WI38 (cell line): ENCODE results near the gene SLC39A2.

ENCODE experiments used
- H3K4me3 ChIP-seq: 2 replicates; pipeline ENCODE4 v1.5.1; 2011; ENCODE audit warnings: low read depth, mild to moderate bottlenecking, control low read depth, low read length
- TF ChIP-seq, protein P1 (sequence below): IDR thresholded peaks from 2 replicates; pipeline ENCODE4 v1.5.1; 2012; ENCODE audit warnings: low read depth, mild to moderate bottlenecking, control low read depth, low read length

The SLC39A2 gene

DNA sequence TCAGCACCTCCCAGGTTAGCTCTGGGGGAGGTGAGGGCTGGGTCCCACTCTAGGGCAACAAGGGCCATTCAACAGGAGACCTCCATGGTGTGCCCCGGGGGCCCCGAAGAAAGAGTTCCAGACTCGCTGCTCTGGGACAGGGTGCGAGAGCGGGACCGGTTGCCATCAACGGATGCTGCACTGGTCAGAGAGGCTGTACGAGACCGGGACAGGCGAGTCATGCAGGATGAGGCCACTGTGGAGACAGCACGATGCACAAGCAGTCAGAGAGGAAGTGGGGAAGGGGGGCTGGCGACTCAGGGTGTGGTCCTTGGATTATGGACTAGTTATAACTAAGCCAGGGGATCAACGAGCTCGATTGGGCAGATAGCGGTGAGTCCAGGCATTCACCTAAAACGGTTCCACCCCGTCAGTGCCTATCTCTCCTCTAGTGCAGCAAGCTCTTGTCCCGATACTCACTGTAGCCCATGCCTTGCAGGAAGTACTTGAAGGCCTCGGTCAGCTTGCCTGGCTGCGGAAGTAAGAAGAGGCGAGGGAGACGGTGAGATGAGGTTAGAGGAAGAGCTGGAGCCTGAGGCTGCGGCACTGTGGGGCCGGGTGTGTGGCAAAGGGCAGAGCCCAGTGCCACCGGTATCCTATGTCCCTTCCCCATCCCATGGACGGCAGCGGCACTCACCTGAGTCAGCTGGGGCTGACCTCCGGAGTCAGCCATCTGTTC, 18.6 kb downstream of the SLC39A2 start:
- no peak overlapping the region for H3K4me3 ChIP-seq
- TF ChIP-seq, protein P1, sequence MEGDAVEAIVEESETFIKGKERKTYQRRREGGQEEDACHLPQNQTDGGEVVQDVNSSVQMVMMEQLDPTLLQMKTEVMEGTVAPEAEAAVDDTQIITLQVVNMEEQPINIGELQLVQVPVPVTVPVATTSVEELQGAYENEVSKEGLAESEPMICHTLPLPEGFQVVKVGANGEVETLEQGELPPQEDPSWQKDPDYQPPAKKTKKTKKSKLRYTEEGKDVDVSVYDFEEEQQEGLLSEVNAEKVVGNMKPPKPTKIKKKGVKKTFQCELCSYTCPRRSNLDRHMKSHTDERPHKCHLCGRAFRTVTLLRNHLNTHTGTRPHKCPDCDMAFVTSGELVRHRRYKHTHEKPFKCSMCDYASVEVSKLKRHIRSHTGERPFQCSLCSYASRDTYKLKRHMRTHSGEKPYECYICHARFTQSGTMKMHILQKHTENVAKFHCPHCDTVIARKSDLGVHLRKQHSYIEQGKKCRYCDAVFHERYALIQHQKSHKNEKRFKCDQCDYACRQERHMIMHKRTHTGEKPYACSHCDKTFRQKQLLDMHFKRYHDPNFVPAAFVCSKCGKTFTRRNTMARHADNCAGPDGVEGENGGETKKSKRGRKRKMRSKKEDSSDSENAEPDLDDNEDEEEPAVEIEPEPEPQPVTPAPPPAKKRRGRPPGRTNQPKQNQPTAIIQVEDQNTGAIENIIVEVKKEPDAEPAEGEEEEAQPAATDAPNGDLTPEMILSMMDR: no peak

DNA sequence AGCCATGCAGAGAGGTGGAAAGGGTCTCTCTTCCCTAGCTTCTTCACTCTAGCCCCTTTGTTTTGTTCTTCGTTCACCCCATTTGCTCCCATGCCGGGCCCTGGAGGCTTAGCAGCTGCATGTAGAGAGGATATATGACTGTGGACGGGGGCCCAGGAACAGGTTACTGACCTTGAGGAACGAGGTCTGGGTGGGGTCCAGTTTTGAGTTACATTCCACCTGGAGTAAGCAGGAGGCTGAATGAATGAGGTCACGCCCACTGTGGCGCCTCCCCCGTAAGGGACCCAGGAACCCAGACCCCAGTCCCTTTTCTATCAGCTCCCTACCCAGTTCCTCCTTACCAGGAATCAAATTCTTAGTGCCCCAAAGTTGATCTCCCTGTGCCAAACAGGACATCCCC, 19.2 kb downstream of the SLC39A2 start:
- no peak overlapping the region for H3K4me3 ChIP-seq
- TF ChIP-seq, protein P1: no peak

DNA sequence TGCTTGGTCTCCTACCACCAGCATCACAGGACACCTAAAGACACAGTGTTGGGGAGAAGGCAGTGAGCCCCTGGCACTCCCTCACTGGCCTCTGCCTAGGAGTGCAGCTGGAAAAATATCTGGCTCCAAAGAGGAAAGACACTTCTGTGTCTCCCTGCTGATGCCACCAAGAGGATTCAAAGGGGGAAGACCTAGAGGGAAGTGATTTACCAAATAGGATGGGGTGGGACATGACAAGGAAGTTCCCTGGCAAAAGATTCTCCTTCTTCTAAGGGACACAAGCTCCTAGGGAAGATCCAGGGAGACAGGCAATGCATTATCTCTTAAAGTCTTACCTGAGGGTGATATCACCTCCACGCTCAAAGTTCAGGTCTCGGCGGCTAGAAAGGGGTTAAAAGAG, 19.7 kb downstream of the SLC39A2 start:
- no peak overlapping the region for H3K4me3 ChIP-seq
- TF ChIP-seq, protein P1: no peak

DNA sequence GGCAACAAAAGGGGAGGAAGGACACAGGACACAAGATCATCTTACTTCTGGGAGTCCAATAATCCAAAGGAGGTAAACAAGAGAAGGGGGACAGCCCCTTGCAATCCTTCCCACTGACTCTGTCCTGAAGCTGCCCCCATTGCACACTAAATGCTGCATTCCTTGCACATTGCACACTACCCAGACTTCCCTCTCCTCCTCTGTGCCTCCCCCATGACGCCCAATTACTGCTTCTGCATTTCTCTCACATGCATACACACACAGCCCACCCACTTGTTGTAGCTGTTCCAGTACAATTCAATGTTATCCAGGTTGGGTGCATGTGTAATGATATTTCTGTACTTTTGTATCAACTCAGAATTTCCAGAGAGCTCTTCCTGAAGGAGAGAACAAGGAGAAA, 20.3 kb downstream of the SLC39A2 start:
- TF ChIP-seq, protein P1: no peak
- H3K4me3 ChIP-seq: no peak overlapping the region

DNA sequence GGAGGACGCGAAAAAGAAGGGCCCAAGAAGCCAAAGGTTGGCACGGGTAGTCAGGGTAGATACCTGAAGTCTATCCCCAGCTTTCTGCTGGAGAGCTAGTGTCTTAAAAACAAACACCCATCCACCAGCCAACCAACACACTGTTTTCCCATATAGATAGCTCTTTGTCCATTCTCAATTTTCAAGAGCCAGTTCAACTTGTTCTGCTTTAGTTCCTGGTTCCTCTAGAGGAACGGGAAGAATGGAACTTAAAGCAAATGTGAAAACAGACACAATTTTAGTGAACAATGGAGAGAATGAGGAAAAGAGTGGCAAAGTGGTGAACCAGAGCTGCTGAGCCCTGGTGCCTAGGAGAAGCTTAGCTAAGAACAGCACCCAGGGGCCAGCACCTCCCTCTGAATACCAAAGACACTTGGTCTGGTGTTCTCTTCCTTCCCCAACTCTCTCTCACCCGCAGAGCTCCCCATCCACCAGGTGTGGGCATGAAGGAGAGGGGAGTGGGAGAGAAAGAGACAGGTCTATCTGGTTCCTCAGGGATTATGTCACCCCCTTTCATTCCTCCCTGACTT, 22.0 kb downstream of the SLC39A2 start:
- TF ChIP-seq, protein P1: no peak
- H3K4me3 ChIP-seq: no peak overlapping the region

DNA sequence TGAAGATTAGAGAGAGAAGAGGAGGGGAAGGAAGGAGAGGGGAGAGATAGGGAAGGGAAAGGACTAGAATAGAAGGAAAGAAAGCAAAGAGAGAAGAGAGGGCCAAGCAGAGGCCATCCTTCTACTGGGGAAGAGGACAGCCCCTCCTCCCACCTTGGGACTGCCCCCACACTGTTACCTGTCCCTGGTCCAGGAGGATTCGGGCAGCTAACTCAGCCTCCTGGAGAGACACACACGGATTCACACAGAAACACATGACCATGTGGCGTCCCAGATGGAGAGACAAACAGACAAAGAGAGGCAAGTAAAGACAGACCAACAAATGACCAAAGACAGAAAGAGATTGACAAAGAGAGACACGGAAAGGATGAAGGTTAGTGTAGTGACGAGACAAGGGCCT, 23.6 kb downstream of the SLC39A2 start:
- H3K4me3 ChIP-seq: no peak overlapping the region
- TF ChIP-seq, protein P1: no peak

DNA sequence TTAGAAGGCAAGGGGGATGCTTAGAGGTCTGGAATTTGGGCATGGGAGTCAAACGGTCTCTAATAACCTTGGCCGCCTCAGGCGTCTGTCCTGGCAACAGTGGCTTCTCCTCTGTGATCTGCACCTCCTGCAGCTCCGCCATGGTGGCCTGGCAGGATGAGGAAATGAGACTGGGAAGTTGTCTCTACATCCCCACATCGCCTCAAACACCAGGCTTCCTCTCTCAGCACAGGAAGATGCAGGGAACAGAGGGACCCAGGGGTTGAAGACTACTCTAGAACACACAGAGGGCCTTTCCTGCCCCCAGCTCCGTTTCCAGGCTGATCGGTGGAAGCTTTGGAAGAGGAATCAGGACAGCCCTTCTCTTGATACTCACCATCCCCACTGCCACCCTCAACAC, 24.1 kb downstream of the SLC39A2 start:
- H3K4me3 ChIP-seq: no peak overlapping the region
- TF ChIP-seq, protein P1: no peak
